Measurements from ENCODE around the gene PPP6R3.

DNA sequence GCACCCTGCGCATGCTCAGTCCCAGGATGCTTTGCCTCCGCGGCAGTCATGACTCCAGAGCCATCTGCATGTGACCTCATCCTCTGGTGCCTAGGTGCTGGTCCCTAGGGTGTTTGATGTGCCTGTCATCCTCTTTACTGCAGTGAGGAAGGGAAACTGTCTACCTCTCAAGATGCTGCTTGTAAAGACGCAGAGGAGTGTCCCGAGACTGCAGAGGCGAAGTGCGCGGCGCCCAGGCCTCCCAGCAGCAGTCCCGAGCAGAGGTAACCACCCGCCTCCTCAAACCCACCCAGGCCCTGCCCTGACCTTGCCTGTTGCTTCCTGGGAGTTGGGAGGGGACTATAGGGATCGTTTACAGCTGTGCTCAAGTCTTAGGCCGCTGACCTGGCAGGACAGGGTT is 149.2 kb downstream of the PPP6R3 start:
- TF ChIP-seq, protein P1, sequence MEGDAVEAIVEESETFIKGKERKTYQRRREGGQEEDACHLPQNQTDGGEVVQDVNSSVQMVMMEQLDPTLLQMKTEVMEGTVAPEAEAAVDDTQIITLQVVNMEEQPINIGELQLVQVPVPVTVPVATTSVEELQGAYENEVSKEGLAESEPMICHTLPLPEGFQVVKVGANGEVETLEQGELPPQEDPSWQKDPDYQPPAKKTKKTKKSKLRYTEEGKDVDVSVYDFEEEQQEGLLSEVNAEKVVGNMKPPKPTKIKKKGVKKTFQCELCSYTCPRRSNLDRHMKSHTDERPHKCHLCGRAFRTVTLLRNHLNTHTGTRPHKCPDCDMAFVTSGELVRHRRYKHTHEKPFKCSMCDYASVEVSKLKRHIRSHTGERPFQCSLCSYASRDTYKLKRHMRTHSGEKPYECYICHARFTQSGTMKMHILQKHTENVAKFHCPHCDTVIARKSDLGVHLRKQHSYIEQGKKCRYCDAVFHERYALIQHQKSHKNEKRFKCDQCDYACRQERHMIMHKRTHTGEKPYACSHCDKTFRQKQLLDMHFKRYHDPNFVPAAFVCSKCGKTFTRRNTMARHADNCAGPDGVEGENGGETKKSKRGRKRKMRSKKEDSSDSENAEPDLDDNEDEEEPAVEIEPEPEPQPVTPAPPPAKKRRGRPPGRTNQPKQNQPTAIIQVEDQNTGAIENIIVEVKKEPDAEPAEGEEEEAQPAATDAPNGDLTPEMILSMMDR (IDR thresholded peaks at IDR 0.05; ENCODE audit: poor library complexity), result no peak
- TF ChIP-seq EZH2phosphoT487 (IDR thresholded peaks at IDR 0.05; ENCODE audit: low read depth, severe bottlenecking, unreplicated experiment), result no peak
- TF ChIP-seq EZH2 (IDR thresholded peaks at IDR 0.05; ENCODE audit: borderline replicate concordance), result no peak
